Gastrocnemius medialis (tissue), 4 donors: ENCODE measurements around the gene PSMC2.

Experiments used
- CTCF ChIP-seq, 5 experiments: fragments of 450-650 bp in 3 of 5; fragments of 200-600 bp in 2 of 5; sonication (generic) in 2 of 5; IDR thresholded peaks in 4 of 5; conservative IDR thresholded peaks in 1 of 5; 1 replicate in 4 of 5; 2 replicates in 1 of 5; pipeline ENCODE4 v1.5.1; 2016 to 2019; ENCODE audit warnings: antibody characterized with exemption in 5 of 5, mild to moderate bottlenecking in 3 of 5, moderate library complexity in 3 of 5
- POLR2A ChIP-seq, 2 donors: fragments of 450-650 bp; IDR thresholded peaks; one replicate each; pipeline ENCODE4 v1.6.1; 2017; ENCODE audit warnings: antibody characterized with exemption in 2 of 2, mild to moderate bottlenecking in 2 of 2, moderate library complexity in 2 of 2

- TF ChIP-seq CTCF (IDR thresholded peaks at IDR 0.05 in 4 of 5, conservative IDR thresholded peaks at IDR 0.05 in 1 of 5) = no peak
- TF ChIP-seq POLR2A (IDR thresholded peaks at IDR 0.05) = no peak
These were observed 30.4 kb upstream of the PSMC2 start for GRCh38 chr7:103317009-103317408.
